K562 (cell line): ENCODE measurements around the gene ADD3. TPM values are rescaled to one million over a fixed set of nuclear protein-coding genes. Genes with fewer than 3 reads are reported as not detected.

Source experiments
- ATAC-seq: fragments of 200-7000 bp; cut with Tn5 transposase; 3 replicates; pipeline ENCODE4 v1.9.1; 2020; ENCODE audit warnings: moderate library complexity
- BruUV-seq: library from RNA; stranded (reverse); fragments of 400-500 nt; replicated peaks from 2 replicates; lab custom pipeline; 2021; lab: Mats Ljungman, UMichigan
- CTCF ChIA-PET: fragments of 300-600 bp; formaldehyde crosslinking; extraction: SDS; loops from one replicate; lab custom pipeline; 2021; ENCODE audit warnings: low intra/inter-chr PET ratio; lab: Yijun Ruan, JAX
- POLR2A ChIA-PET: fragments of 300-600, 350-650 bp; sonication (Branson Sonifier 250); formaldehyde crosslinking; extraction: SDS; loops from one replicate; lab custom pipeline; 2021; ENCODE audit warnings: antibody characterized with exemption, inconsistent platforms; lab: Yijun Ruan, JAX
- DNase-seq, 4 experiments: peaks; one replicate each; pipeline versions ENCODE4 v3.0.0 to v3.0.0-alpha.2; 2011 to 2018; ENCODE audit warnings: low spot score in 3 of 4, mixed read lengths in 3 of 4; ENCODE audit errors: extremely low read depth in 1 of 4
- FAIRE-seq: peaks from 2 replicates; lab custom pipeline; 2011; peaks lifted over from hg19 to GRCh38; lab: Jason Lieb, UNC
- H2AFZ ChIP-seq: 2 replicates; pipeline ENCODE4 v1.6.0; 2011; ENCODE audit warnings: low read depth, low read length, control low read depth, inconsistent platforms
- H3K27ac ChIP-seq: fragments of 200-600 bp; 3 replicates; pipeline ENCODE4 v1.8.0; 2011; ENCODE audit warnings: low read depth, mild to moderate bottlenecking, control low read depth, inconsistent platforms, low read length, moderate library complexity, mixed read lengths; ENCODE audit errors: extremely low read depth
- H3K27me3 ChIP-seq, 2 experiments: fragments of 300-600 bp in 1 of 2; 2 replicates in 1 of 2; 3 replicates in 1 of 2; pipeline versions ENCODE4 v1.6.0 to v1.8.0; 2011; ENCODE audit warnings: inconsistent platforms in 2 of 2, low read length in 2 of 2, mild to moderate bottlenecking in 1 of 2, mixed read lengths in 1 of 2, moderate library complexity in 1 of 2; ENCODE audit not compliant: control insufficient read depth in 2 of 2, insufficient read depth in 2 of 2
- H3K36me3 ChIP-seq: fragments of 300-600 bp; 3 replicates; pipeline ENCODE4 v1.8.0; 2011; ENCODE audit warnings: mild to moderate bottlenecking, low read length, inconsistent platforms; ENCODE audit not compliant: control insufficient read depth, insufficient read depth
- H3K4me1 ChIP-seq, 2 experiments: fragments of 200-600 bp in 1 of 2; replicated peaks in 1 of 2; 2 replicates in 1 of 2; 3 replicates in 1 of 2; pipeline versions ENCODE4 v1.5.1 to v1.8.0; 2011; ENCODE audit warnings: inconsistent platforms in 2 of 2, low read length in 2 of 2, mild to moderate bottlenecking in 1 of 2, mixed read lengths in 1 of 2, moderate library complexity in 1 of 2; ENCODE audit not compliant: control insufficient read depth in 2 of 2, insufficient read depth in 2 of 2
- H3K4me2 ChIP-seq: 2 replicates; pipeline ENCODE4 v1.6.1; 2011; ENCODE audit warnings: low read length, control low read depth, inconsistent platforms, mixed read lengths; ENCODE audit not compliant: insufficient read depth
- H3K4me3 ChIP-seq: fragments of 200-600 bp; sonication (generic), shearing (Covaris generic); 2 replicates; pipeline ENCODE4 v1.5.1; 2016; ENCODE audit warnings: control low read depth, inconsistent platforms
- H3K79me2 ChIP-seq: fragments of 200-600 bp; 3 replicates; pipeline ENCODE4 v1.8.0; 2011; ENCODE audit warnings: low read length, inconsistent platforms; ENCODE audit not compliant: control insufficient read depth, insufficient read depth
- H3K9ac ChIP-seq, 2 experiments: 2 replicates each; pipeline versions ENCODE4 v1.6.0 to v1.6.1; 2011; ENCODE audit warnings: low read depth in 2 of 2, low read length in 2 of 2, control low read depth in 1 of 2, inconsistent platforms in 1 of 2, mild to moderate bottlenecking in 1 of 2, mixed read lengths in 1 of 2; ENCODE audit not compliant: insufficient read depth in 1 of 2
- H3K9me1 ChIP-seq: one replicate; pipeline ENCODE4 v1.6.0; 2011; ENCODE audit warnings: inconsistent platforms, mild to moderate bottlenecking, low read length, moderate library complexity; ENCODE audit not compliant: control insufficient read depth, insufficient read depth
- H3K9me3 ChIP-seq: replicated peaks from 2 replicates; pipeline ENCODE4 v1.5.1; 2011; ENCODE audit warnings: low read depth, low read length, inconsistent platforms; ENCODE audit not compliant: control insufficient read depth, insufficient read depth
- H4K20me1 ChIP-seq: replicated peaks from 2 replicates; pipeline ENCODE4 v1.6.1; 2011; ENCODE audit warnings: low read length, inconsistent platforms, mixed read lengths; ENCODE audit not compliant: control insufficient read depth, insufficient read depth
- BRCA1 ChIP-seq, 2 experiments: fragments of 450-650 bp in 1 of 2; sonication (generic) in 1 of 2; formaldehyde crosslinking in 1 of 2; IDR thresholded peaks; 2 replicates each; pipeline versions ENCODE4 v1.5.0 to v1.6.1; 2017 to 2020; ENCODE audit warnings: mild to moderate bottlenecking in 1 of 2, missing genetic modification reagents in 1 of 2
- CBX3 ChIP-seq, 2 experiments: IDR thresholded peaks; 1 replicate in 1 of 2; 2 replicates in 1 of 2; pipeline ENCODE4 v1.6.1; 2012; ENCODE audit warnings: inconsistent platforms in 2 of 2, low read length in 2 of 2, borderline replicate concordance in 1 of 2, control low read depth in 1 of 2
- ETV1 ChIP-seq: fragments of 450-650 bp; conservative IDR thresholded peaks from 2 replicates; pipeline ENCODE4 v1.6.1; 2016; ENCODE audit warnings: missing genetic modification characterization, control low read depth, low read depth, missing compliant biosample characterization
- FOXJ3 ChIP-seq: sonication (generic); formaldehyde crosslinking; IDR thresholded peaks from 2 replicates; pipeline ENCODE4 v1.4.0; 2020; ENCODE audit warnings: mild to moderate bottlenecking, missing genetic modification reagents
- GABPB2 ChIP-seq: fragments of 250-450 bp; sonication (Bioruptor Pico); conservative IDR thresholded peaks from 2 replicates; pipeline ENCODE4 v1.5.1; 2021; ENCODE audit warnings: mild to moderate bottlenecking
- PML ChIP-seq: IDR thresholded peaks from 2 replicates; pipeline ENCODE4 v1.6.1; 2012; ENCODE audit warnings: low read length, inconsistent platforms
- SAFB2 ChIP-seq: fragments of 200-400 bp; formaldehyde crosslinking; IDR thresholded peaks from 2 replicates; pipeline ENCODE4 v1.6.1; 2018; ENCODE audit warnings: borderline replicate concordance, low read length, low read depth, moderate library complexity; ENCODE audit not compliant: severe bottlenecking
- ZNF324 ChIP-seq: fragments of 250-450 bp; sonication (Bioruptor Pico); IDR thresholded peaks from 2 replicates; pipeline ENCODE4 v1.4.0; 2020; ENCODE audit warnings: mild to moderate bottlenecking
- ZNF445 ChIP-seq: fragments of 250-450 bp; sonication (Bioruptor Pico); IDR thresholded peaks from 2 replicates; pipeline ENCODE4 v1.4.0; 2020; ENCODE audit warnings: low read depth, mild to moderate bottlenecking, moderate library complexity
- ZNF507 ChIP-seq: conservative IDR thresholded peaks from 2 replicates; pipeline ENCODE4 v1.6.1; 2017; ENCODE audit warnings: missing genetic modification characterization, missing compliant biosample characterization
- ZSCAN29 ChIP-seq: fragments of 450-650 bp; IDR thresholded peaks from 2 replicates; pipeline ENCODE4 v1.6.1; 2017
- ZSCAN32 ChIP-seq: fragments of 450-650 bp; formaldehyde crosslinking; IDR thresholded peaks from 2 replicates; pipeline ENCODE4 v1.4.0; 2020; ENCODE audit warnings: mild to moderate bottlenecking, moderate library complexity
- ZZZ3 ChIP-seq: fragments of 450-650 bp; IDR thresholded peaks from 2 replicates; pipeline ENCODE4 v1.6.1; 2016; ENCODE audit warnings: antibody characterized with exemption, mild to moderate bottlenecking, moderate library complexity
- WGBS: fragments of 100-300 bp; shearing (Covaris generic); methylation state at CpG from one replicate; pipeline ENCODE4 v1.1.6; 2016; ENCODE audit warnings: low coverage, mixed read lengths; ENCODE audit not compliant: insufficient coverage; ENCODE audit errors: missing lambda C conversion rate; 5-methylcytosine and 5-hydroxymethylcytosine counted together
- in situ Hi-C: fragments of 300-500 bp; cut with MboI; formaldehyde crosslinking; loops from 4 replicates; pipeline ENCODE4 v1.15.0; 2018; ENCODE audit warnings: inconsistent platforms, mixed read lengths
- intact Hi-C: fragments of 100-400 bp; cut with micrococcal nuclease; formaldehyde crosslinking; loops from 2 replicates; pipeline ENCODE4 v1.14.2; 2022
- polyA plus RNA-seq, 8 experiments: library from polyadenylated mRNA; depleted of rRNA in 4 of 8; stranded (reverse) in 5 of 8; unstranded in 3 of 8; fragments of >200 nt; fragmentation: Nextera tagmentation in 2 of 8; fragmentation: Illumina TruSeq in 1 of 8; extraction: Ambion mirVana in 2 of 8; extraction: Trizol in 1 of 8; gene quantifications; 2 replicates each; pipeline versions ENCODE4 v1.2.1 to v1.2.3, GENCODE V29; 2011 to 2014; ENCODE audit warnings: inconsistent platforms in 1 of 8, missing spikeins in 1 of 8
- total RNA-seq, 7 experiments: library from RNA; depleted of rRNA in 6 of 7; stranded (reverse); fragments of >200 nt in 6 of 7; fragmentation: Illumina TruSeq in 2 of 7; extraction: Trizol in 2 of 7; gene quantifications; 2 replicates each; pipeline versions ENCODE4 v1.2.1 to v1.2.3, GENCODE V29; 2011 to 2021; ENCODE audit warnings: low replicate concordance in 1 of 7

The ADD3 gene
- total and polyA plus RNA-seq, 9 of the 15 experiments (the other 6 are each of a cell fraction or from before 2014, with no cell fraction given): 13.2 to 125 (median 31.7) TPM

GRCh38 chr10:110052916-110053315 lies 45.1 kb downstream of the ADD3 start:
- FAIRE-seq (no peak), ATAC-seq (no peak), DNase-seq (no peak)
- H3K9ac ChIP-seq: no peak overlapping the region
- ChIA-PET CTCF (no interaction called here), POLR2A (interaction anchor here (1.4 kb wide), 1 partner anchor 18 kb away, joined by 4 read pairs; no protein-coding TSS in a partner anchor)
- no peak overlapping the region for H3K27ac ChIP-seq
- H3K4me2 ChIP-seq: no peak overlapping the region
- peaks cover 11% of the 10 kb centered on the region; the same call in 1 of the 3 replicates for H3K79me2 ChIP-seq
- TF ChIP-seq PML: no peak
- no peak for TF ChIP-seq ZNF324 (CRISPR knock-in tag)
- TF ChIP-seq ZSCAN32: no peak
- TF ChIP-seq ZNF445 (CRISPR knock-in tag): no peak
- TF ChIP-seq ZZZ3: no peak
- no peak for TF ChIP-seq ZNF507 (tag)
- no peak for TF ChIP-seq ETV1 (tag)
- H4K20me1 ChIP-seq: no peaks in the 10 kb centered on the region
- no peaks in the 10 kb centered on the region; the same call in 1 of the 2 replicates for H3K9me3 ChIP-seq
- H3K36me3 ChIP-seq: no peaks in the 10 kb centered on the region
- no peaks in the 10 kb centered on the region for H3K9me1 ChIP-seq
- H3K4me1 ChIP-seq: no peaks in the 10 kb centered on the region
- intact Hi-C loops (no loop called here), in situ Hi-C loops (no loop called here)
- no peak overlapping the region for H3K4me3 ChIP-seq
- BruUV-seq: no TSS peak
- H3K27me3 ChIP-seq: no peaks in the 10 kb centered on the region
- no peak overlapping the region for H2AFZ ChIP-seq

DNA sequence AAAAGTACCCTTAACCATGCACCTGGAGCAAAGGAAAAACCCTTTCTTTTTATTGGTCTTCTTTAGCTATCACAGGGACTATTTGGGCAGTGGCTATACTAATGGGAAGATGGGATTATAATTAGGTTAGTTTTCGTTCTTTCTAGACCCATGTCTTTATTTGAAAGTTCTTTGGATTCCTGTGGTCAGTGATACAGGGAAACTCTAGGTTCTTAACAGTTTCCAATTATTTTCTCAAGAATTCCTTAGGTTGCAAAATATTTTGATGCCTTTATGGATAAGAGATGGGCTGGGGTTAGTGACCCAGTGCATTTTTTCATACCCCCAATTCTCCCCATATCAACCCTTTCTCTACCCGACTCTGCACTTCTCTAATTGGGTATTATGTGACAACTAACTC lies 49.0 kb downstream of the ADD3 start:
- FAIRE-seq (peak; percentile 40), DNase-seq (no peak), ATAC-seq (no peak)
- Histone ChIP-seq H3K4me2 (no peak overlapping the region), H3K4me3 (no peak overlapping the region), H4K20me1 (0 out of 2 replicates have a peak, but pooled peaks cover 3% of the 10 kb centered on the region), H3K36me3 (no peaks in the 10 kb centered on the region), H3K27me3 (no peaks in the 10 kb centered on the region), H3K79me2 (peaks cover 14% of the 10 kb centered on the region; the same call in 2 of the 3 replicates), H3K4me1 (no peaks in the 10 kb centered on the region; a peak in 1 of 5 replicates), H3K27ac (no peak overlapping the region), H3K9me1 (no peaks in the 10 kb centered on the region), H2AFZ (no peak overlapping the region), H3K9me3 (no peaks in the 10 kb centered on the region), H3K9ac (no peak overlapping the region)
- BruUV-seq: no TSS peak
- intact Hi-C loops (no loop called here), in situ Hi-C loops (no loop called here)
- POLR2A ChIA-PET: interaction anchor here (1.0 kb wide), 1 partner anchor 11 kb away, joined by 3 read pairs; no protein-coding TSS in a partner anchor
- 62% methylated on average over 2 of the region's 2 CpGs for WGBS
- CTCF ChIA-PET: no interaction called here
- TF ChIP-seq BRCA1 (IDR thresholded peaks at IDR 0.05): no peak
- TF ChIP-seq BRCA1 (CRISPR knock-in tag; IDR thresholded peaks at IDR 0.05): no peak
- TF ChIP-seq GABPB2 (CRISPR knock-in tag): no peak
- no peak for TF ChIP-seq SAFB2
- no peak for TF ChIP-seq ZSCAN29
- TF ChIP-seq FOXJ3 (CRISPR knock-in tag): no peak
- no peak for TF ChIP-seq CBX3 (IDR thresholded peaks at IDR 0.05; ENCODE audit: borderline replicate concordance in 1 of 2, low read length in 2 of 2)
- TF ChIP-seq, all 486 proteins: peak for 0
